NCI-H510A (cell line): Measurements from ENCODE around the gene TCTA.

Source experiments
- DNase-seq: peaks from one replicate; lab custom pipeline; 2025; lab: John Stamatoyannopoulos, UW

Gene TCTA

DNA sequence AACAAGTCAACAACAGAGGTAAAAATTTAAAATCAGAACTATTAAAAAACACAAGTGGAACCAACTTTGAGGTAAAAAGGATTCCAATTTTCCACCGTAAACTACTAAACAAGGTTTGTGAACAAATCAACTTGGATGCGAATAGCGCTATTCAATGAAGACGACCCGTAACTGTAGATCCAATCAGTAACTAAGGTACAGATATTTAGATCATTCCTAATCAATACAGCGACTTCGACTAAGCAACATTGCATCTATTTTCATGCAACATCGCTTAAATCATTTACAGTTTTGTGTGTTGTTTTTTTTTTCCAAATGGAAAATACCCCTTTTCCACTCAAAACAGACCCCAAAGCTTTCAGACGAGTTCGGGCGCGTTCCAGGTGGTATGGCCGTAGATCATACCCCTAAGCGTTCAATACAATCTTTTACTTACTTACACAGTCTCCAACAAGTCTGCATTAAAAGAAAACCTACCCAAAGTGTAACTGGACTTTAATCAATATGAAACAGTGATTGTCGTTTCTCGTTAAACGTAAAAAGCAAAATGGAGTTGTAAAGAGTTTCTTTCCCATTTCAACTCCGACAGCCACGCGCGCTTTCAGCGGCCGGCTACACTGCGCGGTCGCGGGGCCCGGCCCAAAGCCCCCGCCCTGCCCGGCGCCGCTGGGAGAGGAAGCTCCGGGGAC is 1.2 kb upstream of the TCTA start:
- DNase-seq, result no peak

DNA sequence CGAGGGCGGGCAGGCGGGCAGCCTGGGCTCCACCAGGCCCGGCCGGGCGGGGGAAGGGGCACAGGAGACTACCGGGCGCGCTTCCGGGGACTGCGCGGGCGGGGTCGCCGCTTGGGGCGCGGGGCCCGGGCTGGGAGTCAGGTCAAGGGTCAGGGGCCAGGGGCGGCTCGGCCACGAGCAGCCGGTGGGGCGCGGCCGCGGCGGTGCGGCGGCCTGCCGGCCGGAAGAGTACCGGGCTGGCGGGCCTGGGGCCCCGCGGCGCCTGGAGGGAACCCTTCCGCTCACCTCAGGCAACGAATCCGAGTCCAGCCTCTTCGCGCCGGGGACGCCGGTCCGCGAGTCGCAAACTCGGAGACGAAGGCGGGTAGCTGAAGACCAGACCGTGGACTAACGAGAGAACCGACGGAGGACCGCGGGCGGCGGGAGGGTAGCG is 672 bp upstream of the TCTA start:
- DNase-seq, result peak; percentile 45

DNA sequence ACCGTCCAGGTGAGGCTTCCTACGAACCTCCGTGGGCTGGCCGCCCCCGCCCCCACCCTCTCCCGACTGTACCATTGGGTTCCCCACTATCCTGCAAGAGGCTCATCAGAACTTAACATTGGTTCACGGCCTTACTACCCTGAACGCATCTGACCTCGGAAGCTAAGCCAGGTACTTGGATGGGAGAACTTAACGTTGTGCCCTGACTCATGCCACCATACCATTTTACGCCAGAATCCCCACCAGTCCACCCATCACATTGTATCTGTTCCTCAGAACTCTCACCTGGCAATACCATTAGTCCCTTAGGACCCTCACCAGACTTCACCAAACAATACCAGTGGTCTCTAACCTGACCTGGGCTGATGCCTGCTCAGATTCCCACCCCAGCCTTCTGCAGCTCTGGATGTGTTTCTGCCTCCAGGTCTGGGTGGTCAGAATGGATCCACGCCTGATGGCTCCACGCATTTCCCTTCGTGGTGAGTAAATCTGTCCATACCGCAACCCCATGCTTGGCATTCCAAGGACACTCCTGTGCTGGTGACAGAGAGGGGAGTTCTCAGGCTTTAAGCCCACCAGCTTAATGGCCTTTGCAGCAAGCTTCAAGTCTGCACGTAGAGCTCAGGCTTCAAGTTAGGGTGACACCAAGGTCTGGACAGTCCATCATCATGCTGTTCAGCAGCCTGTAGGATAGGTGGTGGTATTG is 562 bp downstream of the TCTA start:
- DNase-seq, result no peak

DNA sequence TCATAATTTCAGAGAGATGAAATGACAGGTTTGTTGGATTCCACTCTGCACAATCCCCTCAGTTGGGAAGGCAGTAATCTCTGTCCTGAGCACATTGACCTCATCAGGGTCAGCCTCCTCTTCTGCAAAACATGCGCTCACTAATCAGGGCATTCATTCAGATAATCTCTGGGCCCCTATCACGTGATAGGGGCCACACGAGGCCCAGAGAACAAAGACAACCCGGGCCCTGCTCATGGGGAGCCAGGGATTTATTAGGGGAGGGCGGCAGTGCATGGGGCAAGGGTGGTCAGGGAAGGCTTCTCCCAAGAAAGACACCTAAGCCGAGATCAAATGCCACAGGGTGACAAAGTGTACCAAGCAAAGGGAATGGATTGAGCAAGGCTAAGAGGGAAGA is 1.1 kb downstream of the TCTA start:
- DNase-seq, result no peak

DNA sequence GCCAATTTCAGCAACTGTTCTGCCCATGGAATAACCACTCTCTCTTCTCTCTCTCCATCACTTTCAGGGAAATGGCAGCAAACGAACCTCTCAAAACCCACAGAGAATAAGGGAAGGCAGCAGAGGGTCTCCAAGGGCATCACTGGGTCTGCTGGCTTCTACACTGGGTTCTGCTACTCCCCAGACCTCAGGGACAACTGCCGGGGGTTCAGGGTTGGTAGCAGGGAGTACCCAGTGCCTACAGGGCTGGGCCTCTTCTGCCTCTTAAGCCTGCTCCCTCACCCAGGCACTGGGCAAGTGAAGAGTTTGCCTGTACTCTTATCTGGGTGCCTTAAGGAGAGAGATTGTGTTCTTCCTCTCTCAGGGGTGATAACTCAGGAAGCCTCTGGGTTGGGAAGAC is 2.5 kb downstream of the TCTA start:
- no peak for DNase-seq

DNA sequence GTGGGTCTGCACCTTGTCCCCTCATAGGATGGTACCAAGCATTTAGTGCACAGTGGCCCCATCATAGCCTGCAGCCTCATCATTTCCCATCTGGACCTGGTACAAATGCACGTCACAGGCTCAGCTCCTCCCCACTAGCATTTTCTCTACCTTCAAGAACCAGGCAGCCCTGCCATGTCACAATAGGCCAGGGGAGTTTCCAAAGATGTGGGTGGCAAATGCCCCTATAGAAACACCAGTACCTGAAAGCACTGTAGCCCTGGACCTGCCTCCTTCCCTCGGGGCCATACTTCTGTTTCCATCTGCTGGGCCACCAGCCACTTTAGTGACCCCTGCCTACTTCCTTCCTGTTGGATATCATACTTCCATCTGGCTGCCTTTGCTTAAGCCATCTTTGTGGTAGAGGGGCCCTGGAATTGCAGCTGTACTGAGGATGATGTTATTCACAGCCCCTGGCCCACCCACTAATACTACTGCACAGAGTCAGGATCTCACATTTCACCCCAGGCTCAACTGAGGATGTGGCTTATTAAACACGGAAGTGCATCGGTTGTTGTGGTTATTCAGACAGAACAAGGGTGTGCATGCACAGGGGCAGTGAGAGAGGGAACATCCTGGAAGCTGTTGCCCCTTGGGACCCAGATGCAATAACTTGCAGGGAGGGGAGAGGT is 3.8 kb downstream of the TCTA start:
- no peak for DNase-seq

DNA sequence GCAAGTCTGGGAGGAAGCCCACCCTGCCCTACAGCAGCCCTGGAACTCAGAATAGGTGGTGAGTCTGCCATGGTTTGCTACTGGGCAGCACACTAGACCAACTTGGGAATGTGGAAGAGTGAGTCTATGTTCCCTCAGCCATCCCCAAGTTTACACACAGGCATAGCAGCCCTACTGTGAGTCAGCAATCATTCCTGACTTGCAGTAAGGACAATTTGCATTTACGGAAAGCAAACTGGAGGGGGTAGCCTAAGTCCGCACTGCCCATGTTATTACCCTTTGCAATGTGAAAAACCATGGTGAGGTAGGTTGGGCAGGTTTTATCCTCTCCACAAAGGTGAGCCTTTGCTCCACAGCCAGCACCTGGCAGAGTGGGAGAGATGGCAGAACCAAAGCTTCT is 4.6 kb downstream of the TCTA start:
- no peak for DNase-seq

DNA sequence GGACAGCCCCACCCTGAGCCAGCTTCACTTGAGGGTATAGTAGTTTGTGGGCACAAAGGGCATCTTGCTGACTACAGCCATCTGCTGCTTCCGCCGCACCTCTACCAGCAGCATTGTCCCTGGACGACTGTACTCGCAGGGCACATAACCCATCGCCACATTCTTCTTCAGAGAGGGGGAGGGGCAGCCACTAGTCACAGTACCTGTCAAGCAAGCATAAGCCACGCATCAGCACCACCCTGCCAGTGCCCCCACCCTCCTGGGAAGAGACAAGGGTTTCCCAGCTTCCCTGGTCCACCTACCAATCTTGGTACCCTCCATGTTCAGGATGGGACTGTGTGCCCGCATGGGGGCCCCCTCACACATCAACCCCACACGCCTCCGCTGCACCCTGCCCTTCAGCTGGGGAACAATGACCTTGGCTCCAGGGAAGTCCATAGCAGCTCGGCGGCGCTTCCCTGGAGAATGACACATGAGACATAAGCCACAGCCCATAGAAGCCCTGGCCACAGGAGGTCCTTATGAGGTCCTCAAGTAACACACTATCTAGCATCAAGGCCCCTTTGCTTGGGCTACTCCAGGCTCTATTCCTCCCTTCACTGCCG is 5.4 kb downstream of the TCTA start:
- no peak for DNase-seq

DNA sequence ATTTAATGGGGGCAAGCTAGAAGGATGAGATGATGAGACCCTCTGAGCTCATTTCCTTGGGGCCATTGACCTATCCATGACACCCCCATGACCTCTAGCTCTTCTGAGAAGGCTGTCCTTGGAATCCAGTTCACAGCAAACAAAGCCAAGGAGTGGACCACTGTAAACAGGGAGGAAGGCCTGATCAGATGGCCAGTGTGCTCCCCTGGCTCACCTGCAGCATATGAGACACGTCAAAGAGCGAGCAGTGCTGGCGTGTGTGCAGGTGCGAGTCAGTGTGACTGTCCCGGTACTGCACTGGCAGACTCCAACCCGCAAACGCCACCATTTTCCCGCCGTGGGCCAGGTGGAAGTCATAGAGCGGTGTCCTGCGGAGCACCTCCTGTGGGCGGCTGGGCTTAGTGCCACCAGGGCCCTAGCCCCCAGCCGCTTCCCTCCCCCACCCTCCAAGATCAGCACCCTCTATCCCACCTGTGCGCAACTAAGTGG is 9.7 kb downstream of the TCTA start:
- no peak for DNase-seq

DNA sequence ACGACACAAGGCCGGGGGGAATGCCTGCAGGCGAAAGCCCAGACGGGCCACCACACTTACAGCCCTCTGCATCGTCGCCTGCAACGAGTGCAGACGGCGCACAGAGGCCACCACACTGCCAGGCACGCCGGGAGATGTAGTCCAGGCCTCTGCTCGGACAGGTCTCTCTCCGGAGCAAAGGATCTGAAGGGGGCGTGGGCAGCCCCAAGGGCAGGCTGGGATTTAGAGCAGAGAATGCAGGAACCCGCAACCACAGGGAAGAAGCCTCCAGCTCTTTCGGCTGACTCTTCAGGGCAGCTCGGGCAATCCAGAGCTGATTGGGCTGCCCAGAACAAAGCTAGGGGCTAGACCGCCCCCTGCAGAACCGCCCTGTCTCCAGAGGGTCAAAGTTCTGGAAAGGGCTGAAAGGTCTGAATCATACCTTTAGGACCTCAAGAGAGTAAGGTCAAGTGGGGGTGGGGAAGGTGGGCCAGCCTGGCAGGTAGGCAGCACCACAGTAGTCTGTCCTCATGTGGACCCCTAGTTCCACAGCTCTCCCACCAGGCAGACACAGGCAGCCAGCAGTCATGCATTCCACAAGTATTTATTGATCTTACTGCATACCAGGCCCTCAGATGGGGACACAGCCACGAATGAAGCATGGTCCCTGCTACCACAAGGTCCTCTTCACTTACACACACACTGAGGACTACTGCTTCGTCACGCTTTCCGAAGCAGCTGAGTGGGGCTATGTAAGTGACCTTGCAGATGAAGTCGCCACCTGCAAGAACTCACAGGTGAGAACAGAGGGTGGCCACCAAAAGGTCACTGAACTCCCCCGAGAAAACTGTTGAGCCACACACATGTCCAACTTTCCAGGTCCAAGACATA is 10.4 kb downstream of the TCTA start, which contains the start of gene AMT:
Gene AMT (minus strand): TSS at position 95 of the 870 bp plus-strand sequence. CDS start 23 bp downstream, at position 72.
- no peak for DNase-seq

DNA sequence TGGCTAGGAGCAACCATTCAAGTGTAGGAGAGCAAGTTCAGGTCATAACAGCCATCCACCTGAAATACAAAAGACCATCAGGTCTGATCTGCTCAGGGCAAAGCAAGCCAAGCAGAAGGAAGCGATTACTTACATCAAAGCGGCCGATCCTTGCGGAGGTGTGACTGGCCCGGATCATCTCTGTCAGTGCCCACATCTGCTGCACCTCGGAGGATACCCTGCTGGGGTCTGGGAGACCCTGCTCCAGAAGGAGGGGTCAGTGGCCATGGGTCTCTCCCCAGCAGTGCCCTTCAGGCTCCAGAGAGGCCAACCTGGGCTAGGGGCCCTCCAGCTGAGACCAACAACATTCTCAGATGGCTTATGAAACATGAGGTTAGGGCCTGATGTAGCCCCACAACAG is 12.6 kb downstream of the TCTA start:
- DNase-seq, result no peak

DNA sequence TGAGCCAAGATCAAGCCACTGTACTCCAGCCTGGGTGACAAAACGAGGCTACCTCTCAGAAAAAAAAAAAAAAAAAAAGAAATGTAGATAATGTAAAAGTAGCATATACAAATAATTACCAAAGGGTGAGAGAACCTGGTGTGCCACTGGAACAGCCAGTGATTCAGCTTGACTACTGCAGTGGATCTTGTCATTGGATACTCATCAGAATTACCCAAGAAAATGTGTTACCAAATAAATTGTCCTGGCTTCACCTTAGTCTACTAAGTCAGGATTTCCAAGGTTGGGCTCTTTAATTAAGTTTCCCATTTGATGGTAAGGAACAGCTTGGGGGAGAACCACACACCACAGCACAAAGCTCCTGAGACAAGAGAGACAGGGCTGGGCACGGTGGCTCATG is 15.4 kb downstream of the TCTA start:
- no peak for DNase-seq

DNA sequence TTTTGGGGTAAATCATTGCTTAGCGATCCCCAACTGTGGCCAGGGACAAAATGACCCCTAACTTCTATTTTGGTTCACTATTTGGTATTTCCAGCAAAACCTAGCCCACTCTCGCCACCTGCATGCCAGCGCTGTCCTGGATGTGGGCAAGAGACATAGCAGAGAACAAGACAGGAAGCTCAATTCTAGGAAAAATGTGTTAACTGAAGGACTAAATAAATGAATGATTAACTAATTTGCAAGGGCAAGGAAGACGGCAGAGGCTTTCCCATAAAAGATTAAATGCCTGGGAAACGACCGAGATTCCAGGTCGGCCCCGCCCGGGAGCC is 16.5 kb downstream of the TCTA start:
- no peak for DNase-seq

DNA sequence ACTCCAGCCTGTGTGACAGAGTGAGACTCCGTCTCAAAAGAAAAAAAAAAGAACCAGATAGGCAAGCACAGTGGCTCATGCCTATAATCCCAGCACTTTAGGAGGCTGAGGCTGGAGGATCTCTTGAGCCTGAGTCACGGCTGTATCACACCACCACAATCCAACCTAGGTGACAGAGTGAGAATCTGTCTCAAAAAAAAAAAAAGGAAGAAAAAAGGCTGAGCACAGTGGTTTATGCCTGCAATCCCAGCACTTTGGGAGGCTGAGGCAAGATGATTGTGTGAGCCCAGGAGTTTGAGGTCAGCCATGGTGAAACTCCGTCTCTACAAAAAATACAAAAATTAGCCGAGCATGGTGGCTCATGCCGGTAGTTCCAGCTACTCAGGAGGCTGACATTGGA is 22.5 kb downstream of the TCTA start:
- no peak for DNase-seq

DNA sequence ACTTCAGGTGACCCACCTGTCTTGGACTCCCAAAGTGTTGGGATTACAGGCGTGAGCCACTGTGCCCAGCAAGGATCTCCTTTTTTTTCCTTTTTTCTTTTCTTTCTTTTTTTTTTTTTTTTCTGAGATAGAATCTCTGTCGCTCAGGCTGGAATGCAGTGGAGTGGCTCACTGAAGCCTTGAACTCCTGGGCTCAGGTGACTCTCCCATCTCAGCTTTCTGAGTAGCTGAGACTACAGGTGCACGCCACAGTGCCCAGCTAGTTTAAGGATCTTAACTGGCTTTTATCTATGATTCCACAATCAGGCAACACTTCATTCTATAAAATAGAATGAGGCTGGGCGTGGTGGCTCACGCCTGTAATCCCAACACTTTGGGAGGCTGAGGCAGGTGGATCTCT is 33.2 kb downstream of the TCTA start:
- no peak for DNase-seq

DNA sequence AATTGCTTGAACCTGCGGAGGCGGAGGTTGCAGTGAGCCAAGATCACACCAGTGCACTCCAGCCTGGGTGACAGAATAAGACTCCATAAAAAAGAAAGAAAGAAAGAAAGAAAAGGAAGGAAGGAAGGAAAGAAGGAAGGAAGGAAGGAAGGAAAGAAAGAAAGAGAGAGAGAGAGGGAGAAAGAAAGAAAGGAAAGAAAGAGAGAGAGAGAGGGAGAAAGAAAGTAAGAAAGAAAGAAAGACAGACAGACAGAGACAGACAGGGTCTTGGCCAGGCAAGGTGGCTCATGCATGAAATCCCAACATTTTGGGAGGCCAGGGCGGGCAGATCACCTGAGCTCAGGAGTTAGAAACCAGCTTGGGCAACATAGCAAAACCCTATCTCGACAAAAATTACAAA is 41.4 kb downstream of the TCTA start:
- no peak for DNase-seq

DNA sequence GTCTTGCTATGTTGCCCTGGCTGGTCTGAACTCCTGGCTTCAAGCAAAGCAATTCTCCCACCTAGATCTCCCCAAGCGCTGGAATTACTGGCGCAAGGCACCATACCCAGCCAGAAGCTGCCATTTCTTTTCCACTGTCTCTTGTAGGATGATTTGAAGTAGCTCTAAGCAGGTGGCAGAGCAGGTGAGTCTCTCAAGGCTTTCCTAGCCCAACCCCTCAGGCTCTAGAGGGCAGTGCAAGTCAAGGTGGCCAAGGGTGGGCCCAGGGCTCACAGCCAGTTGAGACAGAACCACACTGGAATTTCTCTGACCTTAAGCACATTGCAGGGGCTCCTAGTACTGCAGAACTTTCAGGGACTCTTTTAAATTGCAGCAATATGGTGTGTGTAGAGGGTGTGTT is 42.2 kb downstream of the TCTA start:
- no peak for DNase-seq

DNA sequence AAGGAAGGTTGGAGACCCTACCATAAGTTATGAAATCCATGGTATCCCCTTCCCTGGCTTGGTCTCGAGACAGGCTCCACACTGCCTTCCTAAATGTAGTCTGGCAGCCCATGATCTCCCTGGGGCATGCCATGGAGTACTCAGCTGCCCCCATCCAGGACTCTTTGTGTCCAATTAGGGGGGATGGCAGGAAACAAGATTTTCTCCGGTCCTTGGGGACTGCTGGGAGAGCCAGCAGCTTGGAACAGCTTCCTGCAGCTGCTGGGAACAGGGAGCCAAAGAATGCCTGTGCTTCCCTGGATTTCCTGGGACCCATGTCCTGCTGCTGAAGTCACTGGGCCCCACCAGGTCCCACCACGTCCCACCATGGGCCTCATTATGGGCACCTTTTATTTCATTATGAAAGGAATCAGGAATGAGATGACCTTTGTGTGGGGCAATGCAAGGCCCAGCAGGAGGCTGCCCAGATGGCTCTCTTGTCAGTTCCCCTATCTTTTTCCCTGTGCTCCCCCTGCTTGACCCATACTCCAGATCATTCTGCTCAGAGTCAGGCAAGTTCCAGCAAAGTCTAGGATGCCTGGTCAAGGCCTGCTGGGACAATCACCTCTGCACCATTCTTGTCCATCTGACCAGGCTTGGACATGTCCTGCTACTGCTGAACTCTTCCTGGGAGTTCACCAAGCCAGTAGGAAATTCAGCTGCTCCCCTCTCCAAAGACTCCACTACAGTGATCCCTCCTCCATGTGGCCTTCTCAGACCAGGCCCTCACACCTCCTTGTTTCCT is 42.9 kb downstream of the TCTA start:
- no peak for DNase-seq

DNA sequence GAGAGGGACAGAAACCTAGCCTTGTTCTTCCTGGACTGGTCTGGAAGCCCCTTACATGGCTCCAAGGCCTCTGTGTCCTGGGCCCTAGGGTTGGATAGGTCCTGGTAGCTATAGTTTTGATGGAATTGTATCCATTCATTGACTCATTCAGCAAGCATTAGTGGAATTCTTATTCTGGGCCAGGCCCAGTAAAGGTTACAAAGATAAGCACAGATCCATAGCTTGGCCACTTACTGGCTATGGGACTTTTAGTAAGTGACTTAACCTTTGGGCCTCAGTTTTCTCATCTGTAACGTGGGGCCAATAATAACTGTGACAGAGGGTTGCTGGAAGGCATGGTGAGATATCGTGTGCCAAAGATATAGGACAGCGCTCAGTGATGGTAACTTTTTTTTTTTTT is 44.2 kb downstream of the TCTA start:
- no peak for DNase-seq

DNA sequence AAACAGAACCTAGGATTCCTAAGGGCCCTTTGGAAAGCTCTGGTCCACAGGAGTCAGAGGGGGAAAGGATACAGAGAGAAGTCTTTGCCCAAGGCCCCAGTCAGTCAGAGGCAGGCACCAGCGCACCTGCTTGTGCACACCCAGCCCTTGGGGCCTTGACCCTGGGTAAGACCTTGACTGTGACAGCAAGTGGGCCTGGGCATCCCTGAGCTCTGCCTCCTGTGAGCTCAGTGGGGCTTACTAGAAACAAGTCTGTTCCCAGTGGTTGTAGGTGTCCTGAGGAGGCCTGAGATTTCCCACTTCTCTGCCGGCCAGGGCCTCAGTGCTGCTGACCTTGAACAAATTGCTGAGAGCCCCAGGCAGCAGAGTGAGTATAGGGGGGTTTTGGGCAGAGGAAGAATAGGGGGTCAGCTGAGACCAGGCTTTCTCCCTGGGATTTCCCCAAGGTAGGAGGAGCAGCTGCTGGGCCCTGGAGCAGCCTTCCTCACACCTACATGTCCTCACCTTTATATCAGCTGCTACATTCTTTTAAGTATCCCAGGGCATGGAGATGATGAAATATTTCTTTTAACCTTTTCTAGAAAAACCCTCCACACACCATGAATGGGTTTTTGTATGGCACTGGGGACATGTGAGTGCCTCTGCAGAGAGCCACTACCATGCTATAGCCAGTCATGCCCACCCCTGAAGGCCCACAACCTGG is 48.1 kb downstream of the TCTA start:
- DNase-seq, result no peak
